ENCODE measurements around the gene BRD2. TPM values are rescaled to one million over a fixed set of nuclear protein-coding genes. Genes with fewer than 3 reads are reported as not detected.

The BRD2 gene
- total RNA-seq, 2 donors from 2014 or later, result 99.1 to 171 TPM

GRCh38 chr6:32953775-32954174 lies 14.6 kb upstream of the BRD2 start:
- ATAC-seq (no peak), DNase-seq (no peak)
- no peaks in the 10 kb centered on the region for H3K36me3 ChIP-seq (replicated peaks in 1 of 2; ENCODE audit: insufficient read depth in 1 of 2, low read depth in 2 of 2)
- H3K4me1 ChIP-seq, result peaks cover 22% of the 10 kb centered on the region
- intact Hi-C loops (cut with DNase I), result no loop called here
- 54 to 67% methylated on average over 4 of the region's 4 CpGs for whole genome bisulfite sequencing, 2 donors
- H3K27ac ChIP-seq, result peak overlapping the region in 3 of 4 donors; percentile 73 to 78 (median 77)
- no peak overlapping the region for H3K4me3 ChIP-seq
- no peaks in the 10 kb centered on the region for H3K27me3 ChIP-seq
- TF ChIP-seq POLR2A (IDR thresholded peaks at IDR 0.05) (no peak), CTCF (IDR thresholded peaks at IDR 0.05) (no peak)
- H3K9me3 ChIP-seq, result no peaks in the 10 kb centered on the region

GRCh38 chr6:32954267-32954666 lies 14.1 kb upstream of the BRD2 start:
- intact Hi-C loops (cut with DNase I), result no loop called here
- no peak for TF ChIP-seq POLR2A (IDR thresholded peaks at IDR 0.05)
- TF ChIP-seq CTCF (IDR thresholded peaks at IDR 0.05), result no peak
- no peak for ATAC-seq
- Histone ChIP-seq H3K36me3 (replicated peaks in 1 of 2; ENCODE audit: insufficient read depth in 1 of 2, low read depth in 2 of 2) (no peaks in the 10 kb centered on the region), H3K27me3 (no peaks in the 10 kb centered on the region), H3K9me3 (no peaks in the 10 kb centered on the region), H3K4me3 (no peak overlapping the region), H3K27ac (no peak overlapping the region), H3K4me1 (peaks cover 22% of the 10 kb centered on the region)
- DNase-seq, result no peak
- WGBS, 2 donors, result 81 to 91% methylated on average over 4 of the region's 4 CpGs

- intact Hi-C loops (cut with DNase I), result no loop called here
- Histone ChIP-seq H3K27ac (peak overlapping the region; percentile 19 to 36 (median 27)), H3K36me3 (replicated peaks in 1 of 2; ENCODE audit: insufficient read depth in 1 of 2, low read depth in 2 of 2) (no peaks in the 10 kb centered on the region), H3K9me3 (no peaks in the 10 kb centered on the region), H3K27me3 (no peaks in the 10 kb centered on the region), H3K4me3 (no peak overlapping the region), H3K4me1 (peaks cover 22% of the 10 kb centered on the region)
- WGBS, 2 donors, result 8 to 20% methylated on average over 3 of the region's 3 CpGs
- peak; percentile 19 for ATAC-seq
- no peak for TF ChIP-seq POLR2A (IDR thresholded peaks at IDR 0.05)
- peak in 6 of 7 experiments; percentile 20 to 62 (median 54) for TF ChIP-seq CTCF (IDR thresholded peaks at IDR 0.05)
- peak; percentile 64 to 79 (median 70) for DNase-seq
Measured at GRCh38 chr6:32954986-32955802, 13.2 kb upstream of the BRD2 start.

- 83 to 86% methylated on average over 2 of the region's 2 CpGs for WGBS, 2 donors
- no peak overlapping the region for H3K4me3 ChIP-seq
- ATAC-seq (no peak), DNase-seq (no peak)
- H3K27ac ChIP-seq, result no peak overlapping the region
- no peaks in the 10 kb centered on the region for H3K36me3 ChIP-seq (replicated peaks in 1 of 2; ENCODE audit: insufficient read depth in 1 of 2, low read depth in 2 of 2)
- TF ChIP-seq CTCF (IDR thresholded peaks at IDR 0.05), result no peak
- no peak for TF ChIP-seq POLR2A (IDR thresholded peaks at IDR 0.05)
- no peaks in the 10 kb centered on the region for H3K9me3 ChIP-seq
- H3K4me1 ChIP-seq, result peaks cover 22% of the 10 kb centered on the region
- H3K27me3 ChIP-seq, result no peaks in the 10 kb centered on the region
- intact Hi-C loops (cut with DNase I), result no loop called here
Measured at GRCh38 chr6:32956176-32956575, 12.2 kb upstream of the BRD2 start.

- Histone ChIP-seq H3K27me3 (no peaks in the 10 kb centered on the region), H3K36me3 (replicated peaks in 1 of 2; ENCODE audit: insufficient read depth in 1 of 2, low read depth in 2 of 2) (no peaks in the 10 kb centered on the region), H3K4me1 (peaks cover 19% of the 10 kb centered on the region), H3K9me3 (no peaks in the 10 kb centered on the region), H3K27ac (no peak overlapping the region), H3K4me3 (no peak overlapping the region)
- intact Hi-C loops (cut with DNase I), result no loop called here
- no peak for DNase-seq
- WGBS, 2 donors, result 82 to 92% methylated on average over 5 of the region's 5 CpGs
- ATAC-seq, result no peak
- TF ChIP-seq POLR2A (IDR thresholded peaks at IDR 0.05) (no peak), CTCF (IDR thresholded peaks at IDR 0.05) (no peak)
Measured at GRCh38 chr6:32960563-32960962, 7.8 kb upstream of the BRD2 start.

Data from body of pancreas (tissue), 4 donors.